Neutrophil (primary cell): ENCODE results near the gene SOHLH1.

ENCODE experiments used
- H3K27ac ChIP-seq: fragments of 200-600 bp; sonication (generic); 2 replicates; pipeline ENCODE4 v1.5.1; 2016; ENCODE audit warnings: mild to moderate bottlenecking, moderate library complexity
- H3K27me3 ChIP-seq: fragments of 200-600 bp; sonication (generic); 2 replicates; pipeline ENCODE4 v1.6.0; 2016; ENCODE audit warnings: mild to moderate bottlenecking
- H3K36me3 ChIP-seq: fragments of 200-600 bp; sonication (generic); 2 replicates; pipeline ENCODE4 v1.5.1; 2017
- H3K4me1 ChIP-seq, 2 experiments: fragments of 200-600 bp in 1 of 2; sonication (generic) in 1 of 2; 1 replicate in 1 of 2; 2 replicates in 1 of 2; pipeline versions ENCODE4 v1.5.1 to v1.6.1; 2013 to 2016; ENCODE audit warnings: low read depth in 1 of 2, low read length in 1 of 2, mild to moderate bottlenecking in 1 of 2, moderate library complexity in 1 of 2; ENCODE audit not compliant: control insufficient read depth in 1 of 2, insufficient read depth in 1 of 2
- H3K4me3 ChIP-seq, 2 experiments: fragments of 200-600 bp in 1 of 2; sonication (generic) in 1 of 2; 1 replicate in 1 of 2; 2 replicates in 1 of 2; pipeline ENCODE4 v1.5.1; 2013 to 2016; ENCODE audit warnings: low read depth in 1 of 2, low read length in 1 of 2, mild to moderate bottlenecking in 1 of 2, moderate library complexity in 1 of 2
- H3K9me3 ChIP-seq: fragments of 200-600 bp; sonication (generic); 2 replicates; pipeline ENCODE4 v1.5.1; 2016
- CTCF ChIP-seq: fragments of 200-600 bp; sonication (generic); IDR thresholded peaks from 2 replicates; pipeline ENCODE4 v1.5.1; 2016; ENCODE audit warnings: antibody characterized with exemption

Gene SOHLH1

GRCh38 chr9:135745189-135745588 lies 45.9 kb upstream of the SOHLH1 start:
- H3K9me3 ChIP-seq, result no peaks in the 10 kb centered on the region
- H3K4me1 ChIP-seq, result no peaks in the 10 kb centered on the region
- H3K4me3 ChIP-seq, result no peak overlapping the region
- H3K27ac ChIP-seq, result no peak overlapping the region
- no peaks in the 10 kb centered on the region for H3K36me3 ChIP-seq
- no peaks in the 10 kb centered on the region for H3K27me3 ChIP-seq
- TF ChIP-seq CTCF, result no peak

GRCh38 chr9:135744333-135745070 lies 45.2 kb upstream of the SOHLH1 start:
- H3K9me3 ChIP-seq, result no peaks in the 10 kb centered on the region
- H3K27me3 ChIP-seq, result no peaks in the 10 kb centered on the region
- TF ChIP-seq CTCF, result no peak
- H3K4me3 ChIP-seq, result no peak overlapping the region
- H3K4me1 ChIP-seq, result no peaks in the 10 kb centered on the region
- no peak overlapping the region for H3K27ac ChIP-seq
- no peaks in the 10 kb centered on the region for H3K36me3 ChIP-seq

DNA sequence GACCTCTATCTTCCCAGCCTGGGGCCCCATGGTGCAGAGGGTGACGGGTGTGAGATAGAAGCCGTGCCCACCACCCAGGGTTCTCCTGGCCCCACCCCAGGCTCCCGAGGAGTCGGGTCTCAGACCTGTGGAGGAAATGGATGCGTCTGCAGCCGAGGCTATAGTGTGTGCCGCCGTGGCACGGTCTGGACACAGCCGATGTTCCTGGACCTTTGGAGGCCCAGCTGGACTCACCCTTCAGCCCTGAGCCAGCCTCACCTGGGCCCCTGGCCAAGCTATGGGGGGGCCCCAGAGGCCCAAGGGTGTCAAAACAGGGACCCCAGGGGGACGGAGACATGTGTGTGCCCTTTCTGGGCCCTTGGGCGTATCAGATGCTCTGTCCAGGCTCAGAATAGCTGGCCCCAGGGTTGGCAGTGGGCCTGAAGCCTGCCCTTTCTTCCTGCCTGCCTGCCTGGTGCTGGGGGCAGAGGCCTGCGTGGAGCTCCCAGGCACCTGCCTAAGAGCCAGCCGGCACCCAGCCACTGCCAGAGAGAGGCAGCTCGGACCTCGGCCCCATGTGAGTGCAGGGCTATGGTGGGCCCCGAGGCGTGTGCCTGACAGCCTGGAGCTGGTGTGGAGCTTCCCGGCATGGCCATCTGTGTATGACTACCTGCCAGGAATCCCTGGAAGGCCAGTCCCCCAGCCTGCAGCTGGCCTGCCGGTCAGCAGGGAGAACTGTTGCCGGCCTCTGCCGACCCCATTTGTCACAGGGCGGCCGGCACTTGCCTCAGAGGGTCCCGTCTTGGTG lies 44.5 kb upstream of the SOHLH1 start:
- Histone ChIP-seq H3K27me3 (peaks cover 3% of the 10 kb centered on the region), H3K36me3 (no peaks in the 10 kb centered on the region), H3K27ac (no peak overlapping the region), H3K9me3 (no peaks in the 10 kb centered on the region), H3K4me1 (no peaks in the 10 kb centered on the region), H3K4me3 (no peak overlapping the region)
- TF ChIP-seq CTCF, result no peak

GRCh38 chr9:135743021-135743420 lies 43.7 kb upstream of the SOHLH1 start:
- H3K4me1 ChIP-seq, result no peaks in the 10 kb centered on the region
- peaks cover 10% of the 10 kb centered on the region for H3K27me3 ChIP-seq
- no peak overlapping the region for H3K4me3 ChIP-seq
- TF ChIP-seq CTCF, result no peak
- H3K27ac ChIP-seq, result no peak overlapping the region
- no peaks in the 10 kb centered on the region for H3K36me3 ChIP-seq
- no peaks in the 10 kb centered on the region for H3K9me3 ChIP-seq

DNA sequence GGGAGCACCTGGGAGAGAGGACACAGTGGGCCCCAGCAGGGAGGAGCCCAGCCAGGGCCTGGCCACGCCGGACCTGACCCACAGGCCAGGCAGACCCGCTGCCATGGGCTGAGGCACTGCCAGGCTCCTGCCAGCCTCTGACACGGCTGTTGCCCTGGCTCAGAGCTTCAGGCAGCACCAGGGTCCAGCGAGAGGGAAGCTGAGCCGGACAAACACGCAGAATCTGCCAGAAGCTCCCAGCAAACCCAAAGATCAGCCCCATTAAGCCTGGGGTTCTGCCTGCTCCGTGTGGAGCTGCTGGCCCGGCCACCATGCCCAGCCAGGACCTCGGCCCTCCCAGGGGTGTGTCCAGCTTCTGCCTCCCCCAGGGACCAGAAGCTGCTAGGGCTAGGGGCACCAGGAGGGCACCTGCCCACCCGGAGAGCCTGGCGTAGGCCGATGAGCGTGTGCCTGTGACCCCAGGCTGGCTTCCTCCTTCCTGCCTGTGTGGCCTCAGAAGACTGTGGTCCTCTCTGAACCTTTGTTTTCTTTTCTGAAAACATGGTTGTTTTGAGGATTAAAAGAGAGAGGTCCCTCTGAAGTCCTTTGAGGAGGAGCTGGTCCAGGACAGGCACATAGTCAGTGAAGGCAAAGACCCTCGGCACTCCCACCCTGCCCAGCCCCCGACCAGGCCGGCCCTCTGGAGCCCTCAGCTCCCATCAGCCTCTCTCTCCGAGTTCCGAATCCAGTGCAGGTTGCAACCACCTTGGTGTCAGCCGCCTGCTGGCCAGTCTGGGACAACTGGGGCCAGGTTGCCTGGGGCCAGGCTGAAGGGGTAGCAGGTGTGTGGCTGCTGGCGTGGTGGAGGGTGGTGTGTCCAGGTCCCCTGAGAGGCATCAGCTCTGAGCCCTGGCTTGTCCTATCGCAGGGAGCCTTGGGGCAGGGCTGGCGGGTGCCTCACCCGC lies 42.3 kb upstream of the SOHLH1 start:
- Histone ChIP-seq H3K27me3 (peaks cover 25% of the 10 kb centered on the region), H3K9me3 (no peaks in the 10 kb centered on the region), H3K36me3 (no peaks in the 10 kb centered on the region), H3K4me1 (no peaks in the 10 kb centered on the region), H3K4me3 (no peak overlapping the region), H3K27ac (no peak overlapping the region)
- TF ChIP-seq CTCF, result no peak
